Bronchial epithelial cell (primary cell): ENCODE results near the gene COX8A. TPM values are rescaled to one million over a fixed set of nuclear protein-coding genes. Genes with fewer than 3 reads are reported as not detected.

Source experiments
- DNase-seq: peaks from one replicate; pipeline ENCODE4 v3.0.0-alpha.2; 2010; ENCODE audit warnings: low read depth
- FAIRE-seq: peaks from 2 replicates; lab custom pipeline; 2011; peaks lifted over from hg19 to GRCh38; lab: Jason Lieb, UNC
- H3K27me3 ChIP-seq: 2 replicates; pipeline ENCODE4 v1.5.1; 2011; ENCODE audit warnings: low read length; ENCODE audit not compliant: control insufficient read depth, insufficient read depth
- H3K36me3 ChIP-seq: 2 replicates; pipeline ENCODE4 v1.5.1; 2011; ENCODE audit warnings: low read length; ENCODE audit not compliant: control insufficient read depth, insufficient read depth
- H3K4me3 ChIP-seq: 2 replicates; pipeline ENCODE4 v1.5.1; 2011; ENCODE audit warnings: mild to moderate bottlenecking, low read depth, low read length, control low read depth
- CTCF ChIP-seq: IDR thresholded peaks from 2 replicates; pipeline ENCODE4 v1.5.1; 2011; ENCODE audit warnings: mild to moderate bottlenecking, moderate library complexity, low read length, control low read depth, inconsistent platforms; ENCODE audit not compliant: insufficient read depth, severe bottlenecking
- total RNA-seq: library from RNA; depleted of rRNA; stranded (reverse); fragments of >200 nt; gene quantifications from 2 replicates; pipeline ENCODE4 v1.2.1, GENCODE V29; 2014

COX8A gene
- total RNA-seq, 1 donor from 2014 or later, result 266 TPM

DNA sequence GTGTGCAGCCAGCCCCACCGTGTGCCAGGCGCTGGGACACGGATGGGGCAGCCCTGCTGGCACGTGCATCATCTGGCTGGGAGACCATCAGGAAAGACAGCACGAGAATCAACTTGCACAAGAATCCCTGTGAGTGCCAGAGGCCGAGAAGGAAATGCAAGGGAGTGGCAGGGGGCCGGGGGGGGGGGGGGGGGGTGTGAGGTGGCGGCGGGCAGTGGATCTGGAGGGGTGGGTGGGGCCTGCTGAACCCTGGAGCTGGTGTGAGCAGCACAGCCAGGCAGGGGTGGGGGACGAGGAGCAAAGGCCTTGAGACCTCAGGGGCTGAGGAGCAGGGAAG lies 47.3 kb downstream of the COX8A start:
- TF ChIP-seq CTCF, result no peak
- no peak for FAIRE-seq

DNA sequence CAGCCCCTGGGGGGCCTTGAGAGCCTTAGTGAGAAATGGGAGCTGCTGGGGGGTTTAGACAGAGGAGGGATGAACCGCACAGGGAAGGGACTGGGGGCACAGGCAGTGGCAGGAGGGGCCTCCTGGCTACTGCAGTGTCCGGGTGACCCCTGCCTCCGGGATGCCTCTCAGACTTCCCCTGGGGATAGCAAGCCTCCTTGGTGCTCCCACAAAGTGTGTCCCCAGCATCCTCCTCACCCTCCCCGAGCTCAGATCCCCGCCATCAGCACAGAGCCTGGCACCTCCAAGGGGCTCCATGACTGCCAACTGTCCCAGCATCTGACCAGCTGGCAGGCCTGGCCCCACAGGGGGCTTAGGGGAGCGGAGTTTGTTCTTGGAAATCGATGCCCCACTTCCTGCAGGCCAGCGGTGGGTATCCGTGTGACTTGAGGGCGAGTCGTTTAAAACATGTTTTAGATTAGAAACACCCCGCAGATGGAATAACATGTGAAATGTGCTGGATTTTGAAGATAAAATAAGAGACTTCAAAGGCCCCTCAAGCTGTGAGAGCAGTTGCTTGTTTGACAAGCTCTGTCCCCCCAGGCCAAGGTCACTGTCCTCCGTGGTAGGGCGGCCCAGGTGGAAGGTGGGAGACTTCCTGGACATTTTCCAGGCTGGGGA lies 47.8 kb downstream of the COX8A start:
- DNase-seq (no peak), FAIRE-seq (no peak)
- TF ChIP-seq CTCF, result no peak
- peaks cover 5% of the 10 kb centered on the region for H3K27me3 ChIP-seq
- no peaks in the 10 kb centered on the region for H3K36me3 ChIP-seq
- no peak overlapping the region for H3K4me3 ChIP-seq

More for the DNA sequence above, 47.3 kb downstream of the COX8A start:
- Histone ChIP-seq H3K27me3 (peaks cover 5% of the 10 kb centered on the region), H3K4me3 (no peak overlapping the region), H3K36me3 (no peaks in the 10 kb centered on the region)
- peak; percentile 28 for DNase-seq

GRCh38 chr11:64023712-64024710 lies 49.6 kb downstream of the COX8A start:
- FAIRE-seq, result no peak

GRCh38 chr11:64025205-64025604 lies 50.8 kb downstream of the COX8A start:
- H3K4me3 ChIP-seq, result no peak overlapping the region
- no peak for DNase-seq
- H3K36me3 ChIP-seq, result no peaks in the 10 kb centered on the region
- FAIRE-seq, result no peak
- peaks cover 5% of the 10 kb centered on the region for H3K27me3 ChIP-seq
- TF ChIP-seq CTCF, result no peak

More at GRCh38 chr11:64023712-64024710, 49.6 kb downstream of the COX8A start:
- DNase-seq, result no peak
- H3K36me3 ChIP-seq, result no peaks in the 10 kb centered on the region
- H3K4me3 ChIP-seq, result no peak overlapping the region
- H3K27me3 ChIP-seq, result peaks cover 7% of the 10 kb centered on the region
- TF ChIP-seq CTCF, result no peak

Other genes with a start within 250 kb of the COX8A start
- gene ZFTA, start 205.8 kb upstream of the COX8A start, total RNA-seq, result 2.4 and 2.9 TPM in 2 replicates
- 3.4 and 6.7 TPM in 2 replicates for gene SPINDOC, start 161.2 kb upstream of the COX8A start, total RNA-seq
- gene MARK2, start 135.5 kb upstream of the COX8A start, total RNA-seq, result 10.5 and 21.0 TPM in 2 replicates
- 1.2 and 2.4 TPM in 2 replicates for gene RCOR2, start 57.5 kb upstream of the COX8A start, total RNA-seq
- 4.5 and 7.4 TPM in 2 replicates for gene NAA40, start 35.6 kb upstream of the COX8A start, total RNA-seq
- gene OTUB1, start 11.8 kb downstream of the COX8A start, total RNA-seq, result 43.5 and 51.1 TPM in 2 replicates
- gene FLRT1, start 61.3 kb downstream of the COX8A start, total RNA-seq, result 0.26 and 1.5 TPM in 2 replicates
- 17.9 and 21.4 TPM in 2 replicates for gene MACROD1, start 191.5 kb downstream of the COX8A start, total RNA-seq
- gene STIP1, start 211.6 kb downstream of the COX8A start, total RNA-seq, result 102 and 103 TPM in 2 replicates
- gene FERMT3, start 232.1 kb downstream of the COX8A start, total RNA-seq, result 0.51 and 0.53 TPM in 2 replicates